ENCODE results near the gene NDUFS1.
"Not testable (repeated sequence)": the region's sequence is repeated elsewhere in the genome, so short reads cannot be mapped to it uniquely, and the experiment has no call there.

The NDUFS1 gene

DNA sequence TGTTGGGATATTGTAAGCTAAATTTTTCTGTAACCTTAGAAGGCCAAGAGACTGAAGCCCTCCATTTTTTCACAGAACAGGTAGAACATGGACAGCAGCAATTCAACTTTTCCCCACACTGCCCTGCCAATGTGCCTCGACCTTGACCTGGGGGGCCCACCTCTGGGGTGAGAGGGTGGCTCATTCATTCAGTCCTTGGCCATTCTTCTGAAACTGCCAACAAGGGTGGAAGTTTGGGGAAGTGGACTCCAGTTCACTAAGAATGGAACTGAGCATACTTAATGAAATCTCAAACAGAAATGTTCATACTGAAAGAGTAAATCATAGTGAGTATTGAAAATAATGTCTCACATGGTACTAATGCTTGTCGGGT is 1.5 kb upstream of the NDUFS1 start:
- DNase-seq, result no peak

DNA sequence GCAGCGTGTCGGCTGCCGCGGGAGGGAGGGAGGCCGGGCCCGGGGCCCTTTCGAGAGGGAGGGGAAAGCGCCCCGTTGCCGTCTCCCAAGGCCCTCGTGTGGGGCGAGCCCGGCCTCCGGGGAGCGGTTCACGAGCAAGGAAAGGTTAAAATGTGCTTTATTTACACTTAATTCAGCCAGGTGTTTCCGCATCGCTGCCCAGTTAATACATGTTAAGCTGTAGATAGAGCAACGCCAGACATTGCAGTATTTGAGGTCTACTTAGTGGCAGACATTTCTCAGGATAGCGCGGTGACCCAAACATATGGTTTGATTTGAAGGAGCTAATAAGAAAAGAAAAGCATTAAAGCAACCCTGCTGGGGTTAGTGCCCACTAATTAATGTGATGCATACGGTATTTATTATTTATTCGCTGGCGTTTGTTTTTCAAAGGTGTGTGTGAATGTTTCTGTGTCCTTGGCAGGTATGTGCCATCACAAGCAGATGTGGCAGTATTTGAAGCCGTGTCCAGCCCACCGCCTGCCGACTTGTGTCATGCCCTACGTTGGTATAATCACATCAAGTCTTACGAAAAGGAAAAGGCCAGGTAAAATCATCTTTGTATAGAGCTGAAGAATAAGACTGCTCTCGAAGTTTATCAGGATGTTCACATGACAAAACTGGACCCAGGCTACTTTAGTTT is 1.0 kb upstream of the NDUFS1 start:
- DNase-seq, result peak in 1 of 2 experiments; percentile 81

DNA sequence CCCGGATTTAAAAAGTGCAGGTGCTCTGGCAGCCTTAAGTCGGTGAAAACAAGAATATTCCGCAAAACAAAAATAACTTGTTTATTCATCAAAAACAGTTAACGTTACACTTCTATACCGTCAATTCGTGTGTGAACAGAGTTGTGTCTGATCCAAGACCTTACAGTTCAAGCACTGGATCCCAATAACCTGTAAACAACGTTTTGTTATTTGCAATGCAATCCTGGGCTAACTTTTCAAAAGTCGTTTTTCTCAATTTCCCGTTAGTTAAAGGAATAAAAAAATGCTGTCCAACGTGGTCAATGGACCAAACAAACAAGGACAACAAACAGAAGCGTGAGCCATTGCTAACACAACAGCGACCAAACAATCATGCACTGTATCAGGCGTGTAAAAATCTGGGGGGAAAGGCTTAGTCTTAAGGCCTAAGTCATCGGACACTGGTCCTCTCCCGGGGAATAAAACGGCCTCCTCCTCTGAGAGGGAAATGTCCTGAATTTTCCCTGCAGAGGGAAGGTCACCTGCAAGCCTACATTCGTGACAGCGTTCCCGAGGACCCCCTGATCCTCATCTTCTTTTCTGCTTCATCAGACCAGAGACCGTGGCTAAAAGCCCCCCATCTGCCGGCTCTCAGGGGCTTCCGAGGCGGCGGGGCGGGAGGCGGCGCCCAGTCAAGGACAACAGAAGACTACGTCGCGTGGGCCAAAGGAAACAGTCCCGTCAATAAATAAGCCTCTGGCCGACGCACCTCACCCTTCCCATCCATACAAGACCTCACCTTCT is 490 bp downstream of the NDUFS1 start:
- peak; percentile 10 to 52 for DNase-seq

DNA sequence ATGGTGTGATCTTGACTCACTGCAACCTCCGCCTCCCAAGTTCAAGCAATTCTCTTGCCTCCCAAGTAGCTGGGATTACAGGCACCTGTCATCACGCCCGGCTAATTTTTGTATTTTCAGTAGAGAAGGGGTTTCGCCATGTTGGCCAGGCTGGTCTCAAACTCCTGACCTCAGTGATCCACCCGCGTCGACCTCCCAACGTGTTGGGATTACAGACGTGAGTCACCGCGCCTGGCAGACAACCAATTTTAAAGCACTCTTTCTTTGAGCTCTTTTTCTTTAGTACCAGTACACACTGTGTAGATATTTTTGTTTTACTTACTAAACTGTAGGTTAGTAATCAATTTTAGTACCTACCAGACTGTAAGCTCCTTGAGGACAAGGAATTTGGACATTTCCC is 2.2 kb downstream of the NDUFS1 start:
- DNase-seq, result not testable (repeated sequence)

DNA sequence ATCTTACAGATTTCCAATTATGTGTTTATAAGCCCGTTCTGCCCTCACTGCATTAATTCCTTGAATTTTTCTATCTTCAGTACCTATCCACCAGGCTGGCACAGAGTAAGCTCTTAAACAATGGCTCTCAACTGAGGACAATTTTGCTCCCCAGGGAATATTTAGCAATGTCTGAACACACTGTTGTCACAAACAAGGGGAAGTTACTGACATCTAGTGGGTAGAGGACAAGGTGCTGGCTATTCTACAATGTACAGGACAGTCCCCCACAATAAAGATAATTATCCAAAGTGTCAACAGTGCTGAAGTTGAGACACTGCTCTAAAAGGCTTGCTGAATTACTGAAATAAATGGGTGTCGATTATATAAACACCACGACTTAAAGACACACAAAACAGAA is 5.0 kb downstream of the NDUFS1 start:
- DNase-seq, result peak in 1 of 2 experiments; percentile 13

DNA sequence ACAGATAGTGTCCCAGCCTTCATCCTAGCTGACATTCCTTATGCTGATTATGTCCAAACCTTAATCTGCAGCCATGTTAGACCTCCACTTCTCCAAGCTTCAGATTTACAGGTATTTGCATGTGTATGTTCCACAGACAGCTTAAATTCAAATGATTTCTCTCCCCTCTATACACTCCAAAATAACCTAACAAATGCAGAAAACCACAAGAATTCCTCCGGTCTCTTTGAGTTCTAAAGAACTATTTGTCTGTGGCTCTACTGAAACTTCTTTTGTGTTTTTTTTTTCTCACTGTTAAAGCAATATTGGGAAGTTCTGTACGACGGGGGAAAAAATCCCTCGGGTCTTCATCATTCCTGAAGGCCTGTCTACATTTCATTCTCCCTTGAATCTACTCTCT is 8.6 kb downstream of the NDUFS1 start:
- peak in 1 of 2 experiments; percentile 35 for DNase-seq

DNA sequence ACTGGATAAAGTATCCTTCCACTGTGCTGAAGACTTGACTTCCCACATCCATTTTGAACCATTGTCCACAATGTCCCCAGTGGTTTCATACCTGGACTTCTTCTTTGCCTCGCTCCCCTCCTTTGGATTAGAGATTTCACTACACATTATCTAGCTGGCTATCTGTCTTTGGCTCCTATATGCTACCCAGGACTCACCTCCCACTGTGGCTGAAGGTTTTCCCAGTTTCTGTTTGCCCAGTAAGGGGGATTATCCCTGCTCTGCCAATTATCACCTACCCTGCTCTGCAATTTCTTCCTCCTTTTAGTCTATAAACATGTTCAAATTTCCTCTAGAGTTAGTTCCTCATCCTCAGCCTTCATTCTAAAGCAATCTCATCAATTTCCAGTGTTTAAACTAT is 9.1 kb downstream of the NDUFS1 start:
- DNase-seq, result no peak

DNA sequence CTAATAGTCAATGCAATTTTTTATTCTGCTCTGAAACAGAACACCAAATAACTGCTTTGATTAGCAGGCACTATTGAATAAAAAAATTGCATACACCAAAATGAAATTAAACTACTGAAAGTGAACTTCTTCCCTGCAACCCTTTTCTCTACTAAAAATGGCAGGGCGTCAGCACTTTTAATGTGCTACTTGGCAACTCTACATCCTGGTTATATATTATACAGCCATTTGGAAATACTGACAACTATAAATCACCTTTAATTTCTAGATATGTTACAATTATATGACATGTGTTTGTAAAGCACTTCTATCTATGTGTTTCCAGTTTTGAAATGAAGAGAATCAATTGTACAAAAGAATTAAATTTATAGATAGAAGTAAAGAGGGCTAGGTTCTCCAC is 9.9 kb downstream of the NDUFS1 start:
- no peak for DNase-seq

DNA sequence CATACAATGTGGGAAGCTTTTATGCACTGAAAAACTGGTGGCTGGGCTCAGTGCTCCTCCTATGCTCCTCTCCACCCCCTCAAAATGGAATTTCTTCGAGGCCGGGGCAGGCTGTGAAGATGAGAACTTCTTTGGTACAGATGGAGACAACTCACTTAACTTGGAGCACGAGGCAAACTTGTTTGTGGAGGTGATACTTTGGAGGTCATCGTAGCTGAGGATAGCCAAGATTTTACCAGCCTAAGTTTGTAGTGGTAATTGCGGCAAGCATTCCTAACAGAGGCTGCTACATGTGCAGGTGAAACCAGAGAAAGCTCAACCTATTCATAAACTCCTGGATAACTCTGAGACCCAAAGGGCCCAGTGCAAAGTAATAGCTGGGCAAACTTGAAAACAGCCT is 13.6 kb downstream of the NDUFS1 start:
- DNase-seq, result no peak

DNA sequence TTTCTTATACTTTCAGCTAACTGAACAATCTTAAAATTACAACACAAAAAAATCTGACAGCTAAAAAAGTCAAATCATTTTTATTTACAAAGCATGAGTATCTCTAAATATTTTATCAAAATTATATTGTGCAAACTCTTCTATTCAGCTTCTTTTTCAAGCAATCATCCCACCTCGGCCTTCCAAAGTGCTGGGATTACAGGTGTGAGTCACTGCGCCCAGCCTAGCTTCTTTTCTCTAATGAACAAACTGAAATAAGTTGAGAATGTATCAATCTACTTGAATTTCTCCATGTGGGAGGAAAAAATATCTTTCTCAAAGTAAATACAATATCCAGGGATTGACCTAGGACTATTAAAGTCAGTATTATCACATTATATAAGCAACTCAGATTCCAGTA is 14.9 kb downstream of the NDUFS1 start:
- no peak for DNase-seq

DNA sequence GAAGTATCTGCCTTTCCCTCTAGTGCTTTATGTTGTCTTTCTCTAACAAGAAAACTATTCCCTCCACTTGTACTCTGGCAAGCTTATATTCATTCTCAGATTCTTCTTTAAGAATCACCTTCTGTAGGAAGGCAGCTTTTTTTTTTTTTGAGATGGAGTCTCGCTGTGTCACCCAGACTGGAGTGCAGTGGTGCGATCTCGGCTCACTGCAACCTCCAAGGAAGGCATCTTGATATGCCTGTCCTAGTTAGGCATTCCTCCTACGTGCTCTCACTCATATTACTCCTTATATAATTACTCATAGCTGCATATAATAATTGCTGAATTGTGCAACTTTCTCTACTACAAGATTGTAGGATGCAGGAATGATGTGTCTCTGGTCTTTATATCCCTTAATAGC is 15.8 kb downstream of the NDUFS1 start:
- no peak for DNase-seq

DNA sequence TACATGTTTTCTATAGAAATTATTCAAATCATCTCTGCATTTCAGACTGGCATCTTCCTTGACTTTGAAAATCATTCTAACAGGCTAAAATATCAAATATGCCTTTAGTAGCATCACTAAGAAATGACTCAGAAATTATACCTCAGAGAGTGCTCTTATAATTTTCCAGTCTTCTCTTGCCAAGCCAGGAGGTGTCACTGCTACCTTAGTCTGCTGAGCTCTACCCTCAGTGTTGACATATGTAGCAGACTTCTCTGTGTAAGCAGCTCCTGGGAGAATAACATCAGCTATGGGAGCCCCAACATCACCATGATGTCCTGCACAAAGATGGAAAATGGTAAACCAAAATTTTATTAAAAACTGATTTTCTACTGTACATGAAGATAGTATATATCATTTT is 31.6 kb downstream of the NDUFS1 start:
- peak in 1 of 2 experiments; percentile 6 for DNase-seq

DNA sequence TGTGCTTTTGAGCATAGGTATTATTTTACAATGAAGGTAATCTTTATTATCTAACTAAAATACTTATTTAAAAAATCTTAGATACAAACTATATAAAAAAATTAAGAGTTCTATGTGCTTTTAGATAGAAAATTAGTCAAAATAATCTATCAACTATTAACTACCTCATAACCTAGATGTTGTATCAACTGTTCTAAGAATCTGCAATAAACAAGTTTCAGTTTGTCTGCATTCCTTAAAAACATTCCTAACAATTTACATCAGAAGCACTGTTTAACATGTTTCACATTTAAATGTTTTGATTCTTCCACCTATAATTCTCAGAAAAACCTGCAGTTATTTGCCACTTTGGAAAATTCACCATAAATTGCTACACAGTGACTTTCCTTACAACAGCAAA is 33.3 kb downstream of the NDUFS1 start:
- no peak for DNase-seq

DNA sequence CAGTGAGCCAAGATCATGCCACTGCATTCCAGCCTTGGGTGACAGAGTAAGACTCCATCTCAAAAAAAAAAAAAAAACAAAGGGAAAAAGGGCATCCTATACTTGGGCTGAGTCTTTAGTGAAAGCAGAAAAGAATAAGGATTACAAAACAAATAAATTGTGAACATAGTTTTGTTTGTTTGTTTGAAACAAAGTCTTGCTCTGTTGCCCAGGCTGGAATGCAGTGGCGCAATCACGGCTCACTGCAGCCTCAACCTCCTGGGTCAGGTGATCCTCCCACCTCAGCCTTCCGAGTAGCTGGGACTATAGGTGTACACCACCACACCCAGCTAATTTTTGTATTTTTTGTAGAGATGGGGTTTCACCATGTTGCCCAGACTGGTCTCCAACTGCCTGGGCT is 36.7 kb downstream of the NDUFS1 start:
- DNase-seq, result not testable (repeated sequence)

DNA sequence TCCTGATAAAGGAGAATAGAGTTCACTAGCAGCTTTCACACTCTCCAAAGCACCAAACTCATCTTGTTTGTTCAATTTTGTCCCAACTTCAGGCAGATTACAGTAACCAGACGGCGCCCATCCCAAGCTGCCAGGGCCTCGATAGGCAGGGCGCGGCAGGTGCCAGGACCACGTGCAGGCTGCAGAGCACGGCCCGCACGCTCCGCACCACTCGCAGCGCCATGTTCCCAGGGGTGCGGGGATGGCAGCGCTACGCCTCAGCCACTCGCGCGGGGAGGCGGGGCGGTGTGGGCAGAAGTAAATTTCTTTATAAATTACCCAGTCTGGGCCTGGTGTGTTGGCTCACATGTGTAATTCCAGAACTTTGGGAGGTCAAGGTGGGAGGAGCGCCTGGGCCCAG is 43.0 kb downstream of the NDUFS1 start:
- DNase-seq, result no peak

DNA sequence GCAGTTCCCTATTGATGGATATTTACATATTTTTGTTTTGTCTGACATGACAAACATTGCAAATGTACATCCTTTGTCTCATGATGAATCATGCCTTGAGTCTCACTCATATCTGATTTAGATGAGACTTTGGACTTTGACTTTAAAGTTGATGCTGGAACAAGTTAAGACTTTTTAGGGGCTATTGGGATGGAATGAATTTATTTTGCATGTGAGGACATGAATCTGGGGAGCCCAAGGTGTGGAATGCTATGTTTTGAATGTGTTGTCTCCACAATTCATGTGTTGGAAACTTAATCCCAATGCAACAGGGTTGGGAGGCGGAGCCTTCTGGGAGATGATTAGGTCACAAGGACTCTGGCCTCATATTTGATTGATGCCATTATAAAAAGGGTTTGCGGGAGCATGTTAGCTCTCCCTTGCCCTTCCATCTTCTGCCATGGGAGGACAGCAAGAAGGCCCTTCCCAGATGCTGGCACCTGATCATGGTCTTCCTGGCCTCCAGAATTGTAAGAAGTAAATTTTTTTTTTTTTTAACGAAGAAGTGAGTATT is 44.1 kb downstream of the NDUFS1 start:
- no peak for DNase-seq

DNA sequence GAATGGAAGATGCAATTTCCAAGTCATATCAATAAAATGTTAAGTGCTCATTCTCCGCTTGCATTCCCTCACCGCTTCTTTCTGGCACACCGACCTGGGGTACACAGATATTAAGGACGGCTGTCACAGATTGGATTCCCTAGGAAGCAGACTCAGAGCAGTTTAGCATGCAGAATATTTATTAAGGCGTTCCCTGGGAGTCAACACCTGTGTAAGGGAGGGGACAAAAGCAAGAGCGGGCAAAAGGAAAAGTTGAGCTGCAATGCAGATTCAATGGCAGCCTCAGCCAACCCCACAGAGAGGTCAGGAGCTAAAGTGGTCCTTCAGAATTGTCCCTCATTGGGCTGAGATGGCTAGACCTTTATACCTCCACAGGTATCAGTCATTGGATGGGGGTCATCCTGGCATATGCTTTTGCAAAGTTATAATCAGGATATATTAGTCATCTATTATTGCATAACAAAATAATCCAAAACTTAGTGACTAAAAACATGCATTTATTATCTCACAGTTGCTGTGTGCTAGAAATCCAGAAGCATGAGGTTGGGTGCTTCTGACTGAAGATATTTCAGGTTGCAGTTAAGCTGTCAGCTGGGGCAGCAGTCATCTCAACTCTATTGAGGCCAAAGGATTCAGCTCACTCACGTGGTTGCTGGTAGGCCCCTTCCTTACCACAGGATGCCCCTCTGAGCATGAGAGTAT is 46.2 kb downstream of the NDUFS1 start:
- DNase-seq, result no peak

DNA sequence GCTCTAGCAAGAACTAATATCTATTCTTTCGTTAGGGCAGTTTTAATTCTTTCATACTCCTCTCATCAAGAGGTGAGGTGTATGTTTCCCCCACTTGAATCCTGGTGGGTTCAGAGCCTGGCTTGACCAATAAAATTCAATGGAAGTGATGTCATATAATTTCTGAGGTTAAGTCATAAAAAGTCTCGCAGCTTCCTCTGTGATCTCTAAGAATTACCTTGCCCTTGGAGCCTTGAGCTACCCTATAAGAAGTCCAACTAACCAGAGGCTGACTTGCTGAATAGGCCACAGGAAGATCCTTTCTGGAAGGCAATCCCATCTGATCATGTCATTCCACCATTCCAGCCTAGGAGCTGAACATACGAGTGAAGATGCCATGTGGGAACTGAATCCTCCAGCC is 47.1 kb downstream of the NDUFS1 start:
- no peak for DNase-seq

DNA sequence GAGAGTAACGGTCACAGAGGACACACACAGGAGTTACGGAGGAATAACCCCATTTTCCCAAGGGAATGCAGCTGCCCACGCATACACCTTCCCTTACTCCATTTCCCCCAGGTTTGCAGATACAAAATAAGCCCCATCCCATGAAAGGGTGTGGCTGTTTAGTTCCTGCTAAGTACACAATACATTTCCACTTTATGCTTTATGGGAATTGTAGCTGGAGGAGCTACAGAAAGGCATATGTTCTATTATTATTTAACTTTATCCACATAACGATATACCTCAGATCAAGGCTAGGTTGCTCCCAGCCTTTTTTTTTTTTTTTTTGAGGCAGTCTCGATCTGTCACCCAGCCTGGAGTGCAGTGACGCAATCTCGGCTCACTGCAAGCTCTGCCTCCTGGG is 50.5 kb downstream of the NDUFS1 start:
- no peak for DNase-seq

DNA sequence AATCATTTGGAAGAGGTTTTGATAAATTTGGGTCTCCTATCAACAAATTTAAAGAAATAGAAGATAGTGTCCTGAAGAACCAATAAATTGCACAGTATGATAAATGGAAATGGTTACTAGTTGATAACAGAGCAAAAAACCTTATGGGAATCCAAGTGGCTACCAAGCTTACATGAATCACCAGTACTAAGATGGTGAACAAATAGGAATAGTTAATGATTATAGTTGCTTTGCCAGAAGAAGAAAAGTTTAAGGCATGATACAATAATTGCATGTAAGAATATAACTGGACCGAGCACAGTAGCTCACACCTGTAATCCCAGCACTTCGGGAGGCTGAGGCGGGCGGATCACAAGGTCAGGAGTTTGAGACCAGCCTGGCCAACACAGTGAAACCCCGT is 53.7 kb downstream of the NDUFS1 start:
- DNase-seq, result no peak

DNA sequence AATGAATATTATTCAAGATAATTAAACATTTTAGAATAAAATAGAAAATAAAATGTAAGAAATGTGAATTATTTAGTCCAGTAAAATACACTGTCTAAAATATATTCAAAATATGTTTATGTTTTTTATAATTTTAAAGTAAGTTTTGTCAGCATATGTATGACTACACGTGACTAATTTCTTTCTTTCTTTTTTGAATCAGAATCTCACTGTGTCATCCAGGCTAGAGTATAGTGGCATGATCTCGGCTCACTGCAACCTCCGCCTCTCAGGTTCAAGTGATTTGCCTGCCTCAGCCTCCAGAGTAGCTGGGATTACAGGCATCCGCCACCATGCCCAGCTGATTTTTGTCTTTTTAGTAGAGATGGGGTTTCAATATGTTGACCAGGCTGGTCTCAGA is 54.2 kb downstream of the NDUFS1 start:
- DNase-seq, result no peak

DNA sequence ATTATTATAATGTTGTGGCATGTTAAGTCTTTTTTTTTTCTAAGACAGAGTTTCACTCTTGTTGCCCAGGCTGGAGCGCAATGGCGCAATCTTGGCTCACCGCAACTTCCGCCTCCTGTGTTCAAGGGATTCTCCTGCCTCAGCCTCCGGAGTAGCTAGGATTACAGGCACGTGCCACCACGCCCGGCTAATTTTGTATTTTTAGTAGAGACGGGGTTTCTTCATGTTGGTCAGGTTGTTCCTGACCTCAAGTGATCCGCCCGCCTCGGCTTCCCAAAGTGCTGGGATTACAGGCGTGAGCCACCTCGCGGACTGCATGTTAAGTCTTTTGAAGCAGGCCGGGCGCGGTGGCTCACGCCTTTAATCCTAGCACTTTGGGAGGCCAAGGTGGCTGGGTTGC is 60.4 kb downstream of the NDUFS1 start:
- not testable (repeated sequence) for DNase-seq

DNA sequence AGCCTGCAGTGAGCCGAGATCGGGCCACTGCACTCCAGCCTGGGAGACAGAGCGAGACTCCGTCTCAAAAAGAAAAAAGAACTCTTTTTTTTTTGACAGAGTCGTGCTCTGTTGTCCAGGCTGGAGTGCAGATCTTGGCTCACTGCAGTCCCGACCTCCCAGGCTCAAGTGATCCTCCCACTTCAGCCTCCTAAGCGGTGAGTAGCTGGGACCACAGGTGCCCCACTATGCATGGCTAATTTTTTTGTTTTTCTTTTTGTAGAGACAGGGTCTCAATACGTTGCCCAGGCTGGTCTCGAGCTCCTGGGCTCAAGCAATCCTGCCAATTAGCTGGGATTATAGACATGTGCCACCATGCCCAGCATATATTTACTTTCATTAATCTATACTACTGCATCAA is 60.8 kb downstream of the NDUFS1 start:
- DNase-seq, result no peak

DNA sequence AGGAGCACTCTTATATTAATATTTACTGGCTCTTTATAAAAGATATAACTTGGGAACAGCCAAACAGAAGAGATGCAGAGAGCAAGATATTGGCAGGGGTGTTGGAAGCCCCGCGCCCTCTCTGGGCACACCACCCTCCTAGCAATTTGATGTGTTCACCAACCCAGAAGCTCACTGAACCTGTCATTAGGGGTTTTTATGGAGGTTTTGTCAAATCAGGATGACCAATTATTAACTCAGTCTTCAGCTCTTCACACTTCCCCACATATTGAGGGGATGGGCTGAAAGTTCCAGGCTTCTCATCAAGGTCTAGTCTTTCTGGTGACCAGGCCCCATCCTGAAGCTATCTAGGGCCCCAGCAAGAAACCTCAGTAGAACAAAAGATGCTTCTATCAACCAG is 62.4 kb downstream of the NDUFS1 start:
- DNase-seq, result no peak
